Measurements from ENCODE around the gene FAM117A. TPM values are rescaled to one million over a fixed set of nuclear protein-coding genes. Genes with fewer than 3 reads are reported as not detected.

The FAM117A gene
- total and polyA plus RNA-seq, 7 donors = 0.71 to 5.1 (median 2.1) TPM

DNA sequence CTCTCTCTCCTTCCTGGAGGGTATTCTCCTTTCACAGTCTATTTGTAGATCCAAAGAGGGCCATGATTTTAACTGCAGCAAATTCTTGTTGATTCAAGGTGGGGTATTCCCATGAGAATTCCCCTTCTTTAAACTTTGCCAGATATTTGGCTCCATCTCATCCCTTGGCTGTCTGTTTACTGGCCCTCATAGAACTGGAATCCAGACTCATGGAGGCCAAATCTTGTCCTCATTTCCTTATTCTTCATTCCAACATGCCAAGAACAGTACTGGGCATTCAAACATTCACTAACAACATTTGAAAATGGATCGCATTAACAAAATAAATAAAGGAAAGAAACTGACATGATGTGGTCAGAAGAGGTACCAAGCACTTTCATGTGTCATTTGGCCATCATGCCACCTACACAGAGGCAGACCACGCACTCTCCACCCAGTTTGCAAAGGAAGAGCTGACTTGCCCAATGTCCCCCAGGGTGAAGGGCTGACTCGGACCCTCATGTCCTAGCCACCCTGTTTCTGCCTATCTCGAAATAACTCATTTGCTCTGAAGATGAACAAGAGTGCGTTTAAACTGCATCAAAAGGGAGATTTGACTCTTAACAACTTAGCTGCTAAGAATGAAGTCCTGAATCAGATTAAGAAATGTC is 33.0 kb downstream of the FAM117A start:
- ATAC-seq = no peak
- Histone ChIP-seq H3K36me3 (ENCODE audit: insufficient read depth in 1 of 2, low read depth in 1 of 2) (no peaks in the 10 kb centered on the region), H3K9me3 (no peaks in the 10 kb centered on the region), H3K27ac (peak overlapping the region; percentile 43), H3K27me3 (ENCODE audit: insufficient read depth in 3 of 3, low read length in 2 of 3) (no peaks in the 10 kb centered on the region), H3K4me1 (peaks cover 26% of the 10 kb centered on the region), H3K4me3 (no peak overlapping the region)
- no peak for DNase-seq
- TF ChIP-seq, protein P1, sequence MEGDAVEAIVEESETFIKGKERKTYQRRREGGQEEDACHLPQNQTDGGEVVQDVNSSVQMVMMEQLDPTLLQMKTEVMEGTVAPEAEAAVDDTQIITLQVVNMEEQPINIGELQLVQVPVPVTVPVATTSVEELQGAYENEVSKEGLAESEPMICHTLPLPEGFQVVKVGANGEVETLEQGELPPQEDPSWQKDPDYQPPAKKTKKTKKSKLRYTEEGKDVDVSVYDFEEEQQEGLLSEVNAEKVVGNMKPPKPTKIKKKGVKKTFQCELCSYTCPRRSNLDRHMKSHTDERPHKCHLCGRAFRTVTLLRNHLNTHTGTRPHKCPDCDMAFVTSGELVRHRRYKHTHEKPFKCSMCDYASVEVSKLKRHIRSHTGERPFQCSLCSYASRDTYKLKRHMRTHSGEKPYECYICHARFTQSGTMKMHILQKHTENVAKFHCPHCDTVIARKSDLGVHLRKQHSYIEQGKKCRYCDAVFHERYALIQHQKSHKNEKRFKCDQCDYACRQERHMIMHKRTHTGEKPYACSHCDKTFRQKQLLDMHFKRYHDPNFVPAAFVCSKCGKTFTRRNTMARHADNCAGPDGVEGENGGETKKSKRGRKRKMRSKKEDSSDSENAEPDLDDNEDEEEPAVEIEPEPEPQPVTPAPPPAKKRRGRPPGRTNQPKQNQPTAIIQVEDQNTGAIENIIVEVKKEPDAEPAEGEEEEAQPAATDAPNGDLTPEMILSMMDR (IDR thresholded peaks at IDR 0.05) = no peak
- whole genome bisulfite sequencing, 3 donors = 62 to 70% (median 69%) methylated on average over 5 of the region's 5 CpGs
- intact Hi-C loops (cut with DNase I) = no loop called here

DNA sequence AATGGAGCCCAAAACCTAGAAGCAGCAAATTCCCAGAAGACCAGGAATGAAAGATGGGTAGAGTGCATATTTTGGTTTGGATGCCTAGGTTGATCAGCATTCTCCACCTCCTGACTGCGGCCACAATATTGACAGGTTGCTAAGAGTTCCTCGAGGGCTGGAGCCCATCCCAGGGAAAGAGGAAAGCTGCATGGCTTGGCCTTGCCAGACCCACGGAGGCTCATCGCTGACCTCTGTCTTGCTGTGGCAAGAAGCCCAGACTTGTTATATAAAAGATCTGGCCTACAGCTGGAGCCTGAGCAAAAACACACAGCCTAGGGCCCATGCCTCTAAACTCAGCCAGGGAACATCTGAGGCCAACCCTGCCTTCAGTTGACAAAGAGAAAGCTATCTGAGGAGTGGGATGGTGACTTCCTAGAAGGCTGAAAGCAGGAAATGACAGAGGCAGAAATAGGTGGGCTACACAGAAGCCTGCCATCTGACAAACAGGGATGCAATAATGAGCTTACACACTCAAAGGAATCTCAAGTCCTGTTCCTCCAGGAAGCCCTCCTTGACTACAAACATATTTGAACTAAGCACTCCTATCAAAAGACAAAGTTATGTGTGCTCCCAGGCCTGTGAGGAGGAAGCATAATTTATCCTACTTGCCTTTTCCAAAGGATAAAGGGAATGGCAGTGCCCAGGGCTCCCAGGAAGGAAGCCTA is 33.7 kb downstream of the FAM117A start:
- no peaks in the 10 kb centered on the region for H3K27me3 ChIP-seq (ENCODE audit: insufficient read depth in 3 of 3, low read length in 2 of 3)
- no peaks in the 10 kb centered on the region for H3K36me3 ChIP-seq (ENCODE audit: insufficient read depth in 1 of 2, low read depth in 1 of 2)
- peak; percentile 72 to 94 (median 92) for ATAC-seq
- H3K4me1 ChIP-seq = peaks cover 26% of the 10 kb centered on the region
- peak; percentile 74 to 86 for DNase-seq
- H3K27ac ChIP-seq = peak overlapping the region; percentile 43
- no peaks in the 10 kb centered on the region for H3K9me3 ChIP-seq
- intact Hi-C loops (cut with DNase I) = no loop called here
- H3K4me3 ChIP-seq = no peak overlapping the region
- TF ChIP-seq, protein P1 (IDR thresholded peaks at IDR 0.05) = no peak
- 1 to 9% (median 3%) methylated on average over 4 of the region's 4 CpGs for WGBS, 3 donors

DNA sequence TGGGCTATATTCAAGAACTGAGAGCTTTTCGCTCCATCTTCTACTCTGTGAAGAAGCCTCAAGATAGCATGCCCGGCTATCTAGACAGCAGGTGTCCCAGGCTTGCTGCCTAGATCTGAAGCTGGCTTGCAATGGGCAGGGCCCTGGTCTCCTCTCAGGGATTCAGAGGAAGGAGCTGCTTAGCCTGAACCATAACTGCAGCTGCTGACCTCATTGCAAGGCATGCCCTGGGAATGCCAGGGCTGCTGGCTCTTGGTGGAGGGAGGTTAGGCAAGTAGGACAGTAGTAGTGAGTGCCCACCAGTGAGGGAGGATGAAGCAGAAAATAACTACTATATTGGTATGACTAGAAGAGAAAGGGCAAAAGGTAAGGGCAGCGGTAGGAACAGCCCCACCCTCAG is 34.9 kb downstream of the FAM117A start:
- Histone ChIP-seq H3K27ac (peak overlapping the region; percentile 43), H3K9me3 (no peaks in the 10 kb centered on the region), H3K27me3 (ENCODE audit: insufficient read depth in 3 of 3, low read length in 2 of 3) (no peaks in the 10 kb centered on the region), H3K4me1 (peaks cover 26% of the 10 kb centered on the region), H3K4me3 (no peak overlapping the region), H3K36me3 (ENCODE audit: insufficient read depth in 1 of 2, low read depth in 1 of 2) (no peaks in the 10 kb centered on the region)
- TF ChIP-seq, protein P1 (IDR thresholded peaks at IDR 0.05) = no peak
- no peak for DNase-seq
- WGBS, 3 donors = 25 to 43% (median 32%) methylated on average over 3 of the region's 3 CpGs
- ATAC-seq = peak; percentile 58 to 62 (median 59)
- intact Hi-C loops (cut with DNase I) = loop anchor here in 1 of 2 donors (5.0 kb wide), 1 partner anchor 123 kb away; no protein-coding TSS in a partner anchor

DNA sequence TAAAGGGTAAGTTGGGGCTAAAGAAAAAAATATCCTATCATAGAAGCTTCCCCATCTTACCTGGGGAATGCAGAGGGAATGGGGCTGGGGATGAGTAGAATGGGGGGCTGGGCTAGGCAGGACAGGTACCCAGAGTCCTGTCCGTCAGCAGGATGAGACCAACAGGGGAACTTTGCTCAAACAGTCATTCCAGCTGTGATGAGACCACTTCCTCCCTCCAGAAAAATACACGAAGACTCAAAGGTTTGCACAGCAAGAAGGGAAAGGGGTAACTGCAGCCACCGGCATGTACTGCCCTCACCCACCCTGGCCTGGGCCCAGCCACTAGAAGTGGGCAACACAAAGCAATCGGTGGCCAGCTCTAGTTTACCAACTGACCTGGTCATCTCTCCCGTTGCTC is 35.5 kb downstream of the FAM117A start:
- TF ChIP-seq, protein P1 (IDR thresholded peaks at IDR 0.05) = no peak
- Histone ChIP-seq H3K4me3 (no peak overlapping the region), H3K36me3 (ENCODE audit: insufficient read depth in 1 of 2, low read depth in 1 of 2) (no peaks in the 10 kb centered on the region), H3K4me1 (peaks cover 26% of the 10 kb centered on the region), H3K9me3 (no peaks in the 10 kb centered on the region), H3K27me3 (ENCODE audit: insufficient read depth in 3 of 3, low read length in 2 of 3) (no peaks in the 10 kb centered on the region), H3K27ac (no peak overlapping the region)
- DNase-seq (no peak), ATAC-seq (no peak)
- intact Hi-C loops (cut with DNase I) = loop anchor here in 1 of 2 donors (5.0 kb wide), 1 partner anchor 124 kb away; no protein-coding TSS in a partner anchor
- WGBS, 3 donors = 54 to 60% (median 54%) methylated on average over 5 of the region's 5 CpGs

All from psoas muscle (tissue), 8 donors.